SK-N-SH (cell line): ENCODE results near the gene PPP1R14B. TPM values are rescaled to one million over a fixed set of nuclear protein-coding genes. Genes with fewer than 3 reads are reported as not detected.

Experiments
- CTCF ChIA-PET: fragments of 300-600, 350-600 bp; formaldehyde crosslinking; extraction: SDS; loops from one replicate; lab custom pipeline; 2021; lab: Yijun Ruan, JAX
- POLR2A ChIA-PET: fragments of 350-600 bp; sonication (Branson Sonifier 250); formaldehyde crosslinking; extraction: SDS; loops from one replicate; lab custom pipeline; 2020; ENCODE audit warnings: antibody characterized with exemption, inconsistent platforms; lab: Yijun Ruan, JAX
- DNase-seq: peaks from one replicate; pipeline ENCODE4 v3.0.0; 2012
- H2AFZ ChIP-seq: fragments of 200-600 bp; sonication (generic); 2 replicates; pipeline ENCODE4 v1.8.1; 2016; ENCODE audit warnings: antibody characterized with exemption, mild to moderate bottlenecking, low read depth
- H3F3A ChIP-seq: fragments of 200-600 bp; sonication (generic); replicated peaks from 2 replicates; pipeline ENCODE3; 2016; ENCODE audit warnings: antibody characterized with exemption, mild to moderate bottlenecking; ENCODE audit not compliant: insufficient read depth
- H3K27ac ChIP-seq, 2 experiments: fragments of 200-500 bp in 1 of 2; fragments of 200-600 bp in 1 of 2; sonication (Bioruptor generic) in 1 of 2; sonication (generic), shearing (Covaris generic) in 1 of 2; 2 replicates each; pipeline versions ENCODE4 v1.5.1 to v1.6.1; 2014 to 2016; ENCODE audit warnings: low read depth in 2 of 2, inconsistent platforms in 1 of 2, low read length in 1 of 2, mild to moderate bottlenecking in 1 of 2, mixed read lengths in 1 of 2
- H3K27me3 ChIP-seq: fragments of 200-600 bp; sonication (generic), shearing (Covaris generic); 2 replicates; pipeline ENCODE4 v1.6.1; 2016; ENCODE audit warnings: mixed run types; ENCODE audit not compliant: insufficient read depth
- H3K36me3 ChIP-seq, 2 experiments: fragments of 200-500 bp in 1 of 2; fragments of 200-600 bp in 1 of 2; sonication (Bioruptor generic) in 1 of 2; sonication (generic) in 1 of 2; replicated peaks in 1 of 2; 2 replicates each; pipeline versions ENCODE3 to v1.5.1; 2014 to 2016; ENCODE audit warnings: low read length in 1 of 2, mild to moderate bottlenecking in 1 of 2; ENCODE audit not compliant: insufficient read depth in 2 of 2, control insufficient read depth in 1 of 2
- H3K4me1 ChIP-seq, 2 experiments: fragments of 200-500 bp in 1 of 2; fragments of 200-600 bp in 1 of 2; sonication (Bioruptor generic) in 1 of 2; sonication (generic), shearing (Covaris generic) in 1 of 2; 2 replicates each; pipeline versions ENCODE4 v1.5.1 to v1.6.1; 2014 to 2016; ENCODE audit warnings: low read depth in 1 of 2, low read length in 1 of 2, mixed run types in 1 of 2; ENCODE audit not compliant: insufficient read depth in 2 of 2, control insufficient read depth in 1 of 2
- H3K4me2 ChIP-seq: fragments of 200-600 bp; sonication (generic), shearing (Covaris generic); 2 replicates; pipeline ENCODE4 v1.6.1; 2017; ENCODE audit warnings: mixed run types
- H3K4me3 ChIP-seq, 2 experiments: fragments of 200-500 bp in 1 of 2; fragments of 200-600 bp in 1 of 2; sonication (Bioruptor generic) in 1 of 2; sonication (generic), shearing (Covaris generic) in 1 of 2; 2 replicates each; pipeline versions ENCODE4 v1.5.1 to v1.8.1; 2014 to 2016; ENCODE audit warnings: low read depth in 2 of 2, inconsistent platforms in 1 of 2, low read length in 1 of 2, mild to moderate bottlenecking in 1 of 2, mixed read lengths in 1 of 2, moderate library complexity in 1 of 2
- H3K79me2 ChIP-seq: fragments of 200-600 bp; sonication (generic); 2 replicates; pipeline ENCODE4 v1.8.1; 2017; ENCODE audit warnings: mild to moderate bottlenecking; ENCODE audit not compliant: insufficient read depth
- H3K9ac ChIP-seq: fragments of 200-600 bp; sonication (generic); 2 replicates; pipeline ENCODE4 v1.6.1; 2017; ENCODE audit warnings: mixed run types
- H3K9me2 ChIP-seq: fragments of 200-600 bp; sonication (generic); 2 replicates; pipeline ENCODE4 v1.6.1; 2017; ENCODE audit warnings: mixed run types
- H3K9me3 ChIP-seq: fragments of 200-600 bp; sonication (generic); 2 replicates; pipeline ENCODE4 v1.6.1; 2017; ENCODE audit warnings: mixed run types, mild to moderate bottlenecking, moderate library complexity
- H4K20me1 ChIP-seq: fragments of 200-600 bp; sonication (generic); 2 replicates; pipeline ENCODE4 v1.6.1; 2017; ENCODE audit warnings: mild to moderate bottlenecking, mixed run types; ENCODE audit not compliant: insufficient read depth
- CHD2 ChIP-seq: fragments of 150-350 bp; IDR thresholded peaks from 2 replicates; pipeline ENCODE4 v1.6.1; 2018; ENCODE audit warnings: low read length; ENCODE audit not compliant: partially characterized antibody
- EZH2phosphoT487 ChIP-seq: fragments of 200-600 bp; sonication (generic); IDR thresholded peaks from 2 replicates; pipeline ENCODE4 v1.6.1; 2017; ENCODE audit warnings: low read depth, mixed run types, mild to moderate bottlenecking, antibody characterized with exemption, moderate library complexity, borderline replicate concordance
- FOXJ3 ChIP-seq: sonication (generic); formaldehyde crosslinking; IDR thresholded peaks from 2 replicates; pipeline ENCODE4 v1.5.1; 2020; ENCODE audit warnings: mild to moderate bottlenecking, missing genetic modification reagents
- IRF3 ChIP-seq: fragments of 150-350 bp; IDR thresholded peaks from 2 replicates; pipeline ENCODE4 v1.6.1; 2016; ENCODE audit warnings: mild to moderate bottlenecking, low read depth, low read length
- MXI1 ChIP-seq: IDR thresholded peaks from 2 replicates; pipeline ENCODE4 v1.6.1; 2012; ENCODE audit warnings: mild to moderate bottlenecking, low read depth, low read length, improper control_type of control experiment
- POLR2AphosphoS5 ChIP-seq: IDR thresholded peaks from 2 replicates; pipeline ENCODE4 v1.6.1; 2012; ENCODE audit warnings: low read depth, low read length
- RCOR1 ChIP-seq: fragments of 150-350 bp; IDR thresholded peaks from 2 replicates; pipeline ENCODE4 v1.6.1; 2017; ENCODE audit warnings: antibody characterized with exemption, low read length
- WGBS: methylation state at CpG from one replicate; pipeline ENCODE4 v1.1.6; 2017; ENCODE audit warnings: low lambda C conversion rate; 5-methylcytosine and 5-hydroxymethylcytosine counted together
- polyA plus RNA-seq, 3 experiments: library from polyadenylated mRNA; depleted of rRNA; stranded (reverse); fragments of >200 nt; gene quantifications; 2 replicates each; pipeline ENCODE4 v1.2.3, GENCODE V29; 2012
- TF ChIP-seq, protein P1 (sequence below): IDR thresholded peaks from 2 replicates; pipeline ENCODE4 v1.6.1; 2012; ENCODE audit warnings: mild to moderate bottlenecking, low read depth, low read length, moderate library complexity

PPP1R14B gene
- polyA plus RNA-seq, 1 of the 3 experiments (the other 2 are of a cell fraction) = 523 TPM

GRCh38 chr11:64276653-64277431 is 30.1 kb upstream of the PPP1R14B start:
- Histone ChIP-seq H3K36me3 (peaks cover 3 to 22% of the 10 kb centered on the region in 2 experiments), H3F3A (peaks cover 10% of the 10 kb centered on the region), H3K4me2 (no peak overlapping the region), H3K9ac (no peak overlapping the region), H3K79me2 (peaks cover 17% of the 10 kb centered on the region), H3K27me3 (no peaks in the 10 kb centered on the region), H3K4me1 (peaks cover 0 to 8% of the 10 kb centered on the region in 2 experiments; a peak in 1 of 4 replicates), H3K9me3 (no peaks in the 10 kb centered on the region), H3K4me3 (no peak overlapping the region), H4K20me1 (no peaks in the 10 kb centered on the region), H3K27ac (no peak overlapping the region), H2AFZ (no peak overlapping the region), H3K9me2 (no peaks in the 10 kb centered on the region)
- TF ChIP-seq IRF3 (no peak), FOXJ3 (no peak)
- WGBS = 86% methylated on average over 14 of the region's 17 CpGs
- POLR2A ChIA-PET = interaction anchor here (0.6 to 1.1 kb wide), 2 partner anchors 8 to 12 kb away, joined by 3 to 4 read pairs; no protein-coding TSS in a partner anchor
- DNase-seq = no peak
- CTCF ChIA-PET = interaction anchor here (0.7 to 7.6 kb wide), 4 partner anchors 14 to 78 kb away, joined by 3 to 139 read pairs (median 6); partner anchors contain the start of genes CATSPERZ, ESRRA, KCNK4 and PRDX5

- no peak overlapping the region for H2AFZ ChIP-seq
- no peaks in the 10 kb centered on the region for H4K20me1 ChIP-seq
- WGBS = 85% methylated on average over 2 of the region's 2 CpGs
- H3K27ac ChIP-seq = no peak overlapping the region
- H3K79me2 ChIP-seq = peaks cover 22% of the 10 kb centered on the region
- H3K9me2 ChIP-seq = no peaks in the 10 kb centered on the region
- H3K9me3 ChIP-seq = no peaks in the 10 kb centered on the region
- DNase-seq = no peak
- ChIA-PET POLR2A (interaction anchor here (0.6 kb wide), 1 partner anchor 9 kb away, joined by 3 read pairs; no protein-coding TSS in a partner anchor), CTCF (interaction anchor here (7.6 kb wide), 1 partner anchor 27 kb away, joined by 139 read pairs; the partner anchor contains the start of genes CATSPERZ and ESRRA)
- no peak for TF ChIP-seq IRF3
- TF ChIP-seq CHD2 = no peak
- no peak for TF ChIP-seq RCOR1
- no peak for TF ChIP-seq EZH2phosphoT487
- TF ChIP-seq POLR2AphosphoS5 = no peak
- no peak for TF ChIP-seq MXI1
- TF ChIP-seq FOXJ3 = no peak
- TF ChIP-seq, protein P1, sequence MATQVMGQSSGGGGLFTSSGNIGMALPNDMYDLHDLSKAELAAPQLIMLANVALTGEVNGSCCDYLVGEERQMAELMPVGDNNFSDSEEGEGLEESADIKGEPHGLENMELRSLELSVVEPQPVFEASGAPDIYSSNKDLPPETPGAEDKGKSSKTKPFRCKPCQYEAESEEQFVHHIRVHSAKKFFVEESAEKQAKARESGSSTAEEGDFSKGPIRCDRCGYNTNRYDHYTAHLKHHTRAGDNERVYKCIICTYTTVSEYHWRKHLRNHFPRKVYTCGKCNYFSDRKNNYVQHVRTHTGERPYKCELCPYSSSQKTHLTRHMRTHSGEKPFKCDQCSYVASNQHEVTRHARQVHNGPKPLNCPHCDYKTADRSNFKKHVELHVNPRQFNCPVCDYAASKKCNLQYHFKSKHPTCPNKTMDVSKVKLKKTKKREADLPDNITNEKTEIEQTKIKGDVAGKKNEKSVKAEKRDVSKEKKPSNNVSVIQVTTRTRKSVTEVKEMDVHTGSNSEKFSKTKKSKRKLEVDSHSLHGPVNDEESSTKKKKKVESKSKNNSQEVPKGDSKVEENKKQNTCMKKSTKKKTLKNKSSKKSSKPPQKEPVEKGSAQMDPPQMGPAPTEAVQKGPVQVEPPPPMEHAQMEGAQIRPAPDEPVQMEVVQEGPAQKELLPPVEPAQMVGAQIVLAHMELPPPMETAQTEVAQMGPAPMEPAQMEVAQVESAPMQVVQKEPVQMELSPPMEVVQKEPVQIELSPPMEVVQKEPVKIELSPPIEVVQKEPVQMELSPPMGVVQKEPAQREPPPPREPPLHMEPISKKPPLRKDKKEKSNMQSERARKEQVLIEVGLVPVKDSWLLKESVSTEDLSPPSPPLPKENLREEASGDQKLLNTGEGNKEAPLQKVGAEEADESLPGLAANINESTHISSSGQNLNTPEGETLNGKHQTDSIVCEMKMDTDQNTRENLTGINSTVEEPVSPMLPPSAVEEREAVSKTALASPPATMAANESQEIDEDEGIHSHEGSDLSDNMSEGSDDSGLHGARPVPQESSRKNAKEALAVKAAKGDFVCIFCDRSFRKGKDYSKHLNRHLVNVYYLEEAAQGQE = no peak
- H3K36me3 ChIP-seq = peaks cover 3 to 22% of the 10 kb centered on the region in 2 experiments
- no peak overlapping the region for H3K4me2 ChIP-seq
- H3K27me3 ChIP-seq = no peaks in the 10 kb centered on the region
- H3K4me1 ChIP-seq = peaks cover 0 to 8% of the 10 kb centered on the region in 2 experiments; a peak in 1 of 4 replicates
- no peak overlapping the region for H3K9ac ChIP-seq
- no peak overlapping the region for H3K4me3 ChIP-seq
- H3F3A ChIP-seq = peaks cover 16% of the 10 kb centered on the region
These were observed 29.1 kb upstream of the PPP1R14B start for GRCh38 chr11:64275841-64276240.
